SK-N-SH treated with all-trans-retinoic acid at 6 μM for 48 hours (cell line): ENCODE results near the gene ABCA13.

Source experiments
- BACH2 ChIP-seq: fragments of 250-450 bp; sonication (Bioruptor Pico); IDR thresholded peaks from 2 replicates; pipeline ENCODE4 v1.9.0; 2021; ENCODE audit warnings: mild to moderate bottlenecking, borderline replicate concordance
- CREB5 ChIP-seq: fragments of 250-450 bp; sonication (Bioruptor Pico); IDR thresholded peaks from 2 replicates; pipeline ENCODE4 v1.5.1; 2020; ENCODE audit warnings: low read depth, mild to moderate bottlenecking, moderate library complexity
- CSRNP3 ChIP-seq: fragments of 250-450 bp; sonication (Bioruptor Pico); IDR thresholded peaks from 2 replicates; pipeline ENCODE4 v1.5.1; 2021; ENCODE audit warnings: mild to moderate bottlenecking, moderate library complexity
- ESRRG ChIP-seq: fragments of 250-450 bp; sonication (Bioruptor Pico); IDR thresholded peaks from 2 replicates; pipeline ENCODE4 v1.6.1; 2021; ENCODE audit warnings: mild to moderate bottlenecking
- ISL1 ChIP-seq: fragments of 250-450 bp; sonication (Bioruptor Pico); IDR thresholded peaks from 2 replicates; pipeline ENCODE4 v2.1.2; 2022; ENCODE audit warnings: mild to moderate bottlenecking, moderate library complexity
- RARB ChIP-seq: fragments of 250-450 bp; sonication (Bioruptor Pico); IDR thresholded peaks from 2 replicates; pipeline ENCODE4 v1.8.0; 2021; ENCODE audit warnings: mild to moderate bottlenecking, moderate library complexity
- ZFP30 ChIP-seq: fragments of 450-650 bp; formaldehyde crosslinking; IDR thresholded peaks from 2 replicates; pipeline ENCODE4 v1.5.0; 2022; ENCODE audit warnings: mild to moderate bottlenecking, moderate library complexity
- ZNF70 ChIP-seq: fragments of 450-650 bp; formaldehyde crosslinking; IDR thresholded peaks from 2 replicates; pipeline ENCODE4 v1.5.0; 2020; ENCODE audit warnings: mild to moderate bottlenecking, moderate library complexity
- ZNF8 ChIP-seq: fragments of 450-650 bp; formaldehyde crosslinking; IDR thresholded peaks from 2 replicates; pipeline ENCODE4 v1.5.0; 2020; ENCODE audit warnings: mild to moderate bottlenecking, moderate library complexity

- TF ChIP-seq ESRRG (CRISPR knock-in tag) = no peak
- TF ChIP-seq ZNF70 (CRISPR knock-in tag) = no peak
- TF ChIP-seq ISL1 = no peak
- no peak for TF ChIP-seq BACH2 (CRISPR knock-in tag)
- TF ChIP-seq ZNF8 = no peak
- no peak for TF ChIP-seq RARB (CRISPR knock-in tag)
- no peak for TF ChIP-seq CREB5 (CRISPR knock-in tag)
- TF ChIP-seq ZFP30 (CRISPR knock-in tag) = no peak
- no peak for TF ChIP-seq CSRNP3 (CRISPR knock-in tag)
Measured at GRCh38 chr7:48317360-48317759, 146.1 kb downstream of the ABCA13 start.
